BJ (cell line): ENCODE results near the gene PKN2. TPM values are rescaled to one million over a fixed set of nuclear protein-coding genes. Genes with fewer than 3 reads are reported as not detected.

Experiments
- CTCF ChIA-PET: fragments of 350-600 bp; formaldehyde crosslinking; extraction: SDS; loops from one replicate; lab custom pipeline; 2021; ENCODE audit warnings: antibody characterized with exemption, inconsistent platforms; lab: Yijun Ruan, JAX
- POLR2A ChIA-PET: fragments of 300-600 bp; sonication (Branson Sonifier 250); formaldehyde crosslinking; extraction: SDS; loops from one replicate; lab custom pipeline; 2021; ENCODE audit warnings: antibody characterized with exemption; lab: Charles Lee
- DNase-seq: peaks from one replicate; pipeline ENCODE4 v3.0.0-alpha.2; 2011; ENCODE audit warnings: low read depth
- H3K27me3 ChIP-seq: 2 replicates; pipeline ENCODE4 v1.6.0; 2011; ENCODE audit warnings: low read length; ENCODE audit not compliant: control insufficient read depth, insufficient read depth
- H3K36me3 ChIP-seq: 2 replicates; pipeline ENCODE4 v1.5.1; 2011; ENCODE audit warnings: low read length; ENCODE audit not compliant: control insufficient read depth, insufficient read depth
- H3K4me3 ChIP-seq: 2 replicates; pipeline ENCODE4 v1.5.1; 2011; ENCODE audit warnings: low read depth, mild to moderate bottlenecking, control low read depth, low read length
- polyA plus RNA-seq: library from polyadenylated mRNA; depleted of rRNA; stranded (reverse); fragments of >200 nt; gene quantifications from 2 replicates; pipeline ENCODE4 v1.2.3, GENCODE V29; 2011
- TF ChIP-seq, protein P1 (sequence below): IDR thresholded peaks from 2 replicates; pipeline ENCODE4 v1.5.1; 2011; ENCODE audit warnings: low read depth, mild to moderate bottlenecking, control low read depth, inconsistent platforms, low read length, moderate library complexity; ENCODE audit not compliant: insufficient read depth

Gene PKN2
- polyA plus RNA-seq, 1 experiment = 9.5 TPM

GRCh38 chr1:88661188-88661587 is 22.9 kb upstream of the PKN2 start:
- DNase-seq = no peak
- TF ChIP-seq, protein P1, sequence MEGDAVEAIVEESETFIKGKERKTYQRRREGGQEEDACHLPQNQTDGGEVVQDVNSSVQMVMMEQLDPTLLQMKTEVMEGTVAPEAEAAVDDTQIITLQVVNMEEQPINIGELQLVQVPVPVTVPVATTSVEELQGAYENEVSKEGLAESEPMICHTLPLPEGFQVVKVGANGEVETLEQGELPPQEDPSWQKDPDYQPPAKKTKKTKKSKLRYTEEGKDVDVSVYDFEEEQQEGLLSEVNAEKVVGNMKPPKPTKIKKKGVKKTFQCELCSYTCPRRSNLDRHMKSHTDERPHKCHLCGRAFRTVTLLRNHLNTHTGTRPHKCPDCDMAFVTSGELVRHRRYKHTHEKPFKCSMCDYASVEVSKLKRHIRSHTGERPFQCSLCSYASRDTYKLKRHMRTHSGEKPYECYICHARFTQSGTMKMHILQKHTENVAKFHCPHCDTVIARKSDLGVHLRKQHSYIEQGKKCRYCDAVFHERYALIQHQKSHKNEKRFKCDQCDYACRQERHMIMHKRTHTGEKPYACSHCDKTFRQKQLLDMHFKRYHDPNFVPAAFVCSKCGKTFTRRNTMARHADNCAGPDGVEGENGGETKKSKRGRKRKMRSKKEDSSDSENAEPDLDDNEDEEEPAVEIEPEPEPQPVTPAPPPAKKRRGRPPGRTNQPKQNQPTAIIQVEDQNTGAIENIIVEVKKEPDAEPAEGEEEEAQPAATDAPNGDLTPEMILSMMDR = no peak
- Histone ChIP-seq H3K4me3 (no peak overlapping the region), H3K27me3 (no peaks in the 10 kb centered on the region), H3K36me3 (no peaks in the 10 kb centered on the region)
- ChIA-PET POLR2A (no interaction called here), CTCF (interaction anchor here (1.6 kb wide), 1 partner anchor 216 kb away, joined by 4 read pairs; no protein-coding TSS in a partner anchor)

GRCh38 chr1:88661951-88662699 is 21.9 kb upstream of the PKN2 start:
- Histone ChIP-seq H3K4me3 (no peak overlapping the region), H3K27me3 (no peaks in the 10 kb centered on the region), H3K36me3 (no peaks in the 10 kb centered on the region)
- no peak for DNase-seq
- TF ChIP-seq, protein P1 = no peak
- ChIA-PET CTCF (interaction anchor here (1.6 kb wide), 1 partner anchor 215 kb away, joined by 4 read pairs; no protein-coding TSS in a partner anchor), POLR2A (no interaction called here)

DNA sequence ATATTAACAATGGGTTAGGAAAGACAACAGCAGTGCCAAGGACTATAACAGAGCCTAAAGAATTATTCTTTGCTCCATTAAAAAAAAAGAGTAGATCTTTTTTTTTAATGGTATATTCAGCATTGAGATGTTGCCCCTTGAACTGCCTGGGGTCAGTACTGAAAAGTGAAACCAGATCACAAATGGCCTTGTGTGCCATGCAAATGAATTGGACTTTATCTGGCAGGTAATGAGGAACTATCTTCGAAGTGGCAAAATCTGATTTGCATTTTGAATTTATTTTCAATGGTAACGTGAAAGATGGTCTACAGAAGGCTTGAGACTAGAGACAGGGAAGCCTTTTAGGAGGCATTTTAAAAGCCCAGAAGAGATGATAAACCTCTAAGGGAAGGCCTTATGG is 21.4 kb upstream of the PKN2 start:
- POLR2A ChIA-PET = no interaction called here
- no peak for DNase-seq

DNA sequence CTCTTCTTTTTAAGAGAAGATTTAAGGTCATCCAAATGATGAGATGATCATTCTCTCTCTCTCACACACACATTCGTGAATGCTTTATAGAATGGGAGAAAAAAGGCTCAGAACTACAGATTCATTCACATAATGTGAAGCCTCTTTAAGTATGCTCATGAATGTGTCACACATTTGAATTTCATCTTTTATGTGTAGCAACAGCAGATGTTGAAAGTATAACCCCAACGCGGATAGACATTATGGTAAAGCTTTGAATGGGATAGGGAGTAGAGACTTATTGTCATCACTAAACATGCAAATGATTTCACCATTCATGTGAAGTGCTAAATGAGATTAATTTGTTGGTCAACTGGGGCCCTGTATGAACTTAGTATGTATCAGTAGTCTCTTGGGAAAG is 15.7 kb upstream of the PKN2 start:
- CTCF ChIA-PET = interaction anchor here (2.0 kb wide), 1 partner anchor 13 kb away, joined by 14 read pairs; no protein-coding TSS in a partner anchor

More for the DNA sequence above, 21.4 kb upstream of the PKN2 start:
- Histone ChIP-seq H3K4me3 (no peak overlapping the region), H3K27me3 (no peaks in the 10 kb centered on the region), H3K36me3 (no peaks in the 10 kb centered on the region)
- CTCF ChIA-PET = interaction anchor here (1.6 kb wide), 1 partner anchor 214 kb away, joined by 4 read pairs; no protein-coding TSS in a partner anchor
- TF ChIP-seq, protein P1 = no peak

DNA sequence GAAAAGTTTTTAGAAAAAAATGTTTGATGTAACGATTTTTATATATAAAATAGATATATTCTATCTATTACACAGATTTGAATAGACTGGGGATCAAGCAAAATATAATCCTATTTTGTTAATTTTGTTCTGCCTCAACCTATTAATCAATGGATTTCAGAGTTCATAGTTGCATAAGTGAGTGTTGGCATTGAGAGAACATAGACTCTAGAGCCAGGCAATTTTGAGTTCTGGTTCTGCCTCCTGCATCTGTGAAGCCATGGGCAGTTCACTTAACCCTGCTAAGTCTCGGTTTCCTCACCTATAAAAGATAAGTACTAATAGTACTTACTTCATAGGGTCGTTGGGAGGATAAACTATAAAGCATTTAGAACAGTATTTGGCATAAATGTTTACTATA is 13.6 kb upstream of the PKN2 start:
- TF ChIP-seq, protein P1 = no peak
- Histone ChIP-seq H3K36me3 (no peaks in the 10 kb centered on the region), H3K27me3 (no peaks in the 10 kb centered on the region), H3K4me3 (no peak overlapping the region)
- POLR2A ChIA-PET = no interaction called here
- DNase-seq = no peak
- CTCF ChIA-PET = no interaction called here

More for the DNA sequence above, 15.7 kb upstream of the PKN2 start:
- H3K27me3 ChIP-seq = no peaks in the 10 kb centered on the region
- POLR2A ChIA-PET = no interaction called here
- TF ChIP-seq, protein P1 = no peak
- no peak overlapping the region for H3K4me3 ChIP-seq
- H3K36me3 ChIP-seq = no peaks in the 10 kb centered on the region
- DNase-seq = no peak
